Stimulated activated naive CD8-positive, alpha-beta T cell treated with anti-CD3 and anti-CD28 coated beads, Interleukin-15, amount 100 ng/mL, for 72 hours (primary cell): Measurements from ENCODE around the gene EFCAB11.
A peak's percentile ranks its signal among the peaks of the same experiment; 100 is the strongest.

Source experiments
- ATAC-seq: fragments of 150-1000 bp; cut with Tn5 transposase; 2 replicates; pipeline ENCODE4 v1.10.0; 2021; ENCODE audit warnings: mild to moderate bottlenecking, moderate library complexity
- DNase-seq, 2 donors: peaks; one replicate each; pipeline ENCODE4 v3.0.0; 2021 to 2022
- H3K27ac Mint-ChIP-seq, 2 donors: one replicate each; pipeline ENCODE4 v1.8.0; 2022; ENCODE audit warnings: mild to moderate bottlenecking in 2 of 2, mixed read lengths in 2 of 2, moderate library complexity in 2 of 2
- H3K27me3 Mint-ChIP-seq: one replicate; pipeline ENCODE4 v1.8.0; 2022; ENCODE audit warnings: mixed read lengths
- H3K4me1 Mint-ChIP-seq: one replicate; pipeline ENCODE4 v1.8.0; 2022; ENCODE audit warnings: mild to moderate bottlenecking, mixed read lengths
- H3K4me3 Mint-ChIP-seq, 2 donors: one replicate each; pipeline ENCODE4 v1.8.0; 2022; ENCODE audit warnings: mild to moderate bottlenecking in 2 of 2, mixed read lengths in 2 of 2, moderate library complexity in 1 of 2
- H3K9me3 Mint-ChIP-seq, 2 donors: one replicate each; pipeline ENCODE4 v1.8.0; 2022; ENCODE audit warnings: mixed read lengths in 2 of 2

EFCAB11 gene

DNA sequence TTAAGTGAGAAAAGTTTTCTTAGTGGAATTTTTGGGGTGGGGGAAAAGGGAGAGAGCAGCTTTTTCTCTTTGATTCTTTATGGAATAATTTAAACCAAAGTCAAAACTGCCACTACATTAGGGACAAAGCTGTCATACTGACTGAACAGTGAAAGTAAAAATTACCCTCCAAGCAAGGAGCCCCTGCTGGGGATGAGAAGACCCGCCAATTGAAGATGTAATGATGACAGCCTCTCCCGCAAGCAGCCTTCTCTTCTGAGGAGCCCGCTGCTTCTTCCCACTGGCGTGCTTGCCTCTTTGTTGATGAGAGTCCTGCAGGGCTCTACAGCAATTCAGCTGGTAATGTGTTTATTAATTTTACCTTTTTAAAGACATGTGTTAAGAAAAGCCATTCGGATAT lies 151.0 kb downstream of the EFCAB11 start:
- Mint-ChIP-seq H3K9me3 (no peaks in the 10 kb centered on the region), H3K4me1 (no peaks in the 10 kb centered on the region), H3K27ac (no peak overlapping the region), H3K27me3 (no peaks in the 10 kb centered on the region), H3K4me3 (no peak overlapping the region)
- DNase-seq, result no peak
- ATAC-seq, result no peak

DNA sequence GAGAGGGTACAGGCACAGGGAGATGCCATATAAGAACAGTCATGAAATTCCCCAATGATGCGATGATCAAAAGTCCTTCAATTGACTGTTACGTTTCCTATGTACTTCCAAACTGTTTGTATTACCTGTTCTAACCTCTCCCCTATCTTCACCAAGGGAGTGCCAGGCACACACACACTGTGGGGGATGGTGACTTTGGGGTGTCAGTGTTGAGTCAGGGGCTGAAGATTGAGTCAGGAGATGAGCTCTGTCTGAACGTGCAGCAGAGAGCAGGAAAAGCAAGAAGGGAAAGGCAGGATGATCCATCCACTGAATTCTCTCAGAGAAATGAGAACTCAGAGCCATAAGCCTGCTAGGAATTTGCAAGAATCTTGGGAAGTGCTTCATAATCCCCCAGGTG lies 153.4 kb downstream of the EFCAB11 start:
- Mint-ChIP-seq H3K4me3 (no peak overlapping the region), H3K9me3 (no peaks in the 10 kb centered on the region), H3K4me1 (no peaks in the 10 kb centered on the region), H3K27me3 (no peaks in the 10 kb centered on the region), H3K27ac (no peak overlapping the region)
- DNase-seq, result no peak
- no peak for ATAC-seq

DNA sequence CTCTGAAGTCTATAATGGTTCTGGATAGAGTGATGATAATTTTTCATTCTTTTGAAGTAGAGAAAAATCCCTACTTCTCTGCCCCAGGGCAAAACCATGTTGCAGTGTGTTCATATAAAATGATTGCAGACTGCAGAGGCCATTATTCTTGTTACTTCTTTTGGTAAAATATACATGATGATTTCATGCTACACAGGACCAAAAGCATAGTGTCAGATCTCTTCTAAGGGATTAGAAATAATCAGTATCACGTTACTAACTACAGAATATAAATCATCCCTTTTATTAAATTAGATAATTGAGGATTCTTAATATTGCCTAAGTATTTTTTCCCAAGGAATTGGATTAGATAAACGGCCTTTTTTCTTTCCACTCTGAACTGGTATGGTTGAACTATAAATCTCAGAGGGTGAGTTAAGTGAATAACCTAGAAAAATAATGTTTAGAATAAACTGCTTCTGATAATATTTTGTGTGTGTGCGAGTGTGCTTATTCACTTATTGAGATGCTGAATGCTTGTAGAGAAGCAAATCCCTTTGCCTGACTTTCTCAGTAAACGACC lies 156.2 kb downstream of the EFCAB11 start:
- no peak for ATAC-seq
- H3K27me3 Mint-ChIP-seq, result no peaks in the 10 kb centered on the region
- DNase-seq, result no peak
- H3K4me1 Mint-ChIP-seq, result no peaks in the 10 kb centered on the region
- no peak overlapping the region for H3K27ac Mint-ChIP-seq
- no peaks in the 10 kb centered on the region for H3K9me3 Mint-ChIP-seq
- H3K4me3 Mint-ChIP-seq, result no peak overlapping the region

DNA sequence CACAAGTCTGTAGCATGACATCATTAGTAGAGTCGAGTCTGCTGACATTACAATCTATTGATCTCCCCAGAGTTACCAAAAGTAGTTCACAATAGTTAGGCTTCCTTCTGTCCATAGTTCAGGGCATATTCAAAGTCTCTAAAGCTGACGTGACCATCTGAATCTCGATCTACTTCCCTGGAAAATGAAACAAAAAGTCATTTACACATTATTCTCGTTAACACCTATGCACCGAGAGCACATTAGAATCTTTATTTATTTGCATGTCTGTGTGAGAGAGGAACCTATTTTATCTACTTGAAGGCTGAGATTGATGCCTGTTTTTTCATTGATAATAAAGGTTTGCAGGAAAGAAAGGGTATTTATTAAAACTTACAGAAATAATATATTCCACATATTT lies 157.4 kb downstream of the EFCAB11 start:
- H3K4me3 Mint-ChIP-seq, result no peak overlapping the region
- no peak for ATAC-seq

DNA sequence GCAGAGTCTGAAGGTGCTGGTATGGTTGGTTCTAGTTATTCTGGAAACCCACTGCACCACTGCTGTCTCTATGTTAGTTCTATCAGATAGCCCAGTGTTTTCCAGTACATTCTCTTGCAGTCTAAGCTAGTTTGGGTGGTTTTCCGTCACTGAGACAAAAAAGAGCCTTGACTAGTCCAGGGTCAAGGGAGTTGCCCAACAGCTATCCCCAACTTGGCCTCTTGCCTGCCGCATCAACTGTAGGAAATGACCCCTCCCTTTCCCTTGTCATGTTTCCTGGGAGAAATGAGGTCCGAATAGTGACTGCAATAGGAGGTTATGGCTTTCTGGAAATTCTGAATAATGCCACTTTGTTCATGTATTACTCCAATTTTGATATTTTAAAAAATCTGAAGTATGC lies 160.4 kb downstream of the EFCAB11 start:
- DNase-seq, result no peak
- no peak for ATAC-seq
- Mint-ChIP-seq H3K27me3 (no peaks in the 10 kb centered on the region), H3K4me1 (no peaks in the 10 kb centered on the region), H3K27ac (no peak overlapping the region), H3K4me3 (no peak overlapping the region), H3K9me3 (no peaks in the 10 kb centered on the region)

More for the DNA sequence above, 157.4 kb downstream of the EFCAB11 start:
- no peak for DNase-seq
- H3K27ac Mint-ChIP-seq, result no peak overlapping the region
- H3K27me3 Mint-ChIP-seq, result no peaks in the 10 kb centered on the region
- H3K4me1 Mint-ChIP-seq, result no peaks in the 10 kb centered on the region
- no peaks in the 10 kb centered on the region for H3K9me3 Mint-ChIP-seq

DNA sequence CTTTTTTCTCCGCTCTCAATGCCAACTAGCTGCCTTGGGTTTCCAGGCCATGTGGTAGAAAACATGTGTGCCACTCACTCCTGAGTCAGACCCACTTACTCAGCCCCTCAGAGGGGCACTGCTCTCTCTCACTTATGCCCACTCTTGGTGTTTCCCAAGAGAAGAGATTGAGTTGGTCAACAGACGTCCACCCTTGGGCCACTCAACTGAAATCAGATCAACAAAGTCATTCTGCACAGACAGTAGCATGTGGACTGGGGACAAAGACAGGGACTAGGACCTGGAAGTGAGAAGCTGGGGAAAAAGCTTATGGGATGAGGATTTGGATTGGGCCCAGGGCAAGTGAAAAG lies 161.2 kb downstream of the EFCAB11 start:
- Mint-ChIP-seq H3K4me1 (no peaks in the 10 kb centered on the region), H3K4me3 (no peak overlapping the region), H3K9me3 (no peaks in the 10 kb centered on the region), H3K27me3 (no peaks in the 10 kb centered on the region), H3K27ac (no peak overlapping the region)
- DNase-seq (no peak), ATAC-seq (no peak)

DNA sequence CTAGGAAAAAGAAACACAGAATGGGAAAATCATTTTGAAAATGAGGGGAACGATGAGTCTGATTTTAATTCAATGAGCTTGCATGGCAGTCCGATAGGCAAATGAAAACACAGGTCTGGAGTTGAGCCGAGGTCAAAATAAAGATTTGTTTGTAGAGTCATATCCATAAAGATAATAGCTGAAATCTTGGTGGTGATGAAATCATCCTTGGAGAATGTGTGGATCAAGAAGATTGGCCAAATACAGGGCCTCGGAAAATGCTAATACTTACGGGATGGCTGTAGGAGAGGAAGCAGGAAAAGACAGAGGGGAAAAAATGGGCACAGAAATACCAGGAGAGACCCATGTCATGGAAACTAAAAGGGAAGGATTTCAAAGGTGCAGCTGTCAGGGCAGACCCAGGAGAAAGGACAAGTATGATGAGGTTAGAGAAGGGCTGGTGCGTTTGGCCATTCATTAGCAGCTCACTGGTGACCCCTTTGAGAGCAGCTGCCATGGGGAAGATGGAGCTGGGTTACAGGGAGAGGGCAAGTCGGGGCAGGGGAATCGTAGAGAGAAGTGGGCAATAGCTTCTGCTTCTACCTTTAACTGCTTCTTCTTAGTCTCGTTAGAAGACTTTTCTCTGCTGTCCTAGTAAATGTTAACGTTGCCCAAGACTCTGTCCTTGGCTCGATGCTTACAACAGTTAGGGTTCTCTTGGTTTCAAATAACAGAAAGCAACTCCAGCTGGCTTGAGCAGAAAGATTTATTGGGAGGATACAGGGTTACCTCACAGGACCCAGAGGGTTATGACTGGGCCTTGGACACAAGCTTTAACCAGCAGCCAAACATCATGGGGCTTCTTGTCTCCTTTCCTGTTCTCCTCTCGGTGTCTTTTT lies 161.8 kb downstream of the EFCAB11 start:
- Mint-ChIP-seq H3K4me1 (no peaks in the 10 kb centered on the region), H3K4me3 (no peak overlapping the region), H3K27ac (no peak overlapping the region), H3K27me3 (no peaks in the 10 kb centered on the region), H3K9me3 (no peaks in the 10 kb centered on the region)
- no peak for ATAC-seq
- no peak for DNase-seq

DNA sequence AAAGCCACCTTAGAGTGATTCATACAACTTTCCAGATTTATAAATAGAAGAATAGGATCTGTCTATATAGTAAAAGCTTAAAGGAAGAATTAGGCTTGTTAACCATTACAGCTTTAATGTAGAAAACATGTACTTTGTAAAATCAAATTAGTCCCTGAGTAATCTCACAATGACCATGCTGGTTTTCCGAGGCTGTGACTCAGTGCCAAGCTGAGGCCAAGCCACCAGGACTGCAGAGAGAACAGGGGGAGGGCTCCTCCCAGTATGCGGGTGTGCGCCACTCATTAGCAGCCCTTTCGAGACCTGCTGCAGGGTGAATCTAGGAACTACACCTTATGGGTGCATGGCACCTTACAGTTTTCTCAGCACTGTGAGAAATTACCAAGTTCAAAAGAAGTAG lies 167.0 kb downstream of the EFCAB11 start:
- ATAC-seq (no peak), DNase-seq (no peak)
- Mint-ChIP-seq H3K27me3 (no peaks in the 10 kb centered on the region), H3K9me3 (no peaks in the 10 kb centered on the region), H3K27ac (no peak overlapping the region), H3K4me1 (no peaks in the 10 kb centered on the region), H3K4me3 (no peak overlapping the region)

DNA sequence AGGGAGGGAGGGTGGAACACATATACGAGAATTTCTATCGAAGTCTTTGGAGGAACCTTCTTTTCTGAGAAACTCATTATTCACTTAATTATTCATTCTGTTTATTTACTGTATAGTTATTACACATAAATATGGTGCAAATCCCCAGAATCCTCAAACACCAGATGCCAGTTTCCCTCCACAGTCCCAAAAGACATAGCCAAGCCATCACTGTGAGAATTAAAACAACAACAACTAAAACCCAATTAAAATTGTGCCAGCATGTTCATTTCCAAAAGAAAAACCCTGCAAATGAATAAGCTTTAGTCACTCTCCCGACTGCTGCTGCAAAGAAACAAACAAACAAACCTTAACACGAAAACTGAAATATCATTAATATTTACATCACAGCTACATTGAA lies 173.5 kb downstream of the EFCAB11 start:
- H3K4me1 Mint-ChIP-seq, result no peaks in the 10 kb centered on the region
- H3K9me3 Mint-ChIP-seq, result no peaks in the 10 kb centered on the region
- no peak overlapping the region for H3K4me3 Mint-ChIP-seq
- H3K27me3 Mint-ChIP-seq, result no peaks in the 10 kb centered on the region
- DNase-seq, result no peak
- no peak for ATAC-seq
- H3K27ac Mint-ChIP-seq, result no peak overlapping the region

DNA sequence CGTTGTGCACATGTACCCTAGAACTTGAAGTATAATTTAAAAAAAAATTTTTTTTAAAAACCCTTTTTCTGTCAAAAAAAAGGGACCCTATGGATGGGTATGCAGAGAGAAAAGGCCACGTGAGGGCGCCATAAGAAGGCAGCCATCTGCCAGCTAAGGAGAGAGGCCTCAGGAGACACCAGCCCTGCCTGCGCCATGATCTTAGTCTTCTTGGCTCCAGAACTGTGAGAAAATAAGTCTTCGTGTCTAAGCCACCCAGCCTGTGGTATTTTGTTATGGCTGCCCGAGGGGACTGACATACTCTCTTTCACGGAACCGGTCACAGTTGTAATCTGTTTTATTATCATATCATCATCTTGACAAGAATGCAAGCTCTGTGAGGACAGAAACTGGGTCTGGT lies 174.8 kb downstream of the EFCAB11 start:
- Mint-ChIP-seq H3K9me3 (no peaks in the 10 kb centered on the region), H3K4me1 (no peaks in the 10 kb centered on the region), H3K27me3 (no peaks in the 10 kb centered on the region), H3K4me3 (no peak overlapping the region), H3K27ac (no peak overlapping the region)
- ATAC-seq, result no peak
- DNase-seq, result no peak

DNA sequence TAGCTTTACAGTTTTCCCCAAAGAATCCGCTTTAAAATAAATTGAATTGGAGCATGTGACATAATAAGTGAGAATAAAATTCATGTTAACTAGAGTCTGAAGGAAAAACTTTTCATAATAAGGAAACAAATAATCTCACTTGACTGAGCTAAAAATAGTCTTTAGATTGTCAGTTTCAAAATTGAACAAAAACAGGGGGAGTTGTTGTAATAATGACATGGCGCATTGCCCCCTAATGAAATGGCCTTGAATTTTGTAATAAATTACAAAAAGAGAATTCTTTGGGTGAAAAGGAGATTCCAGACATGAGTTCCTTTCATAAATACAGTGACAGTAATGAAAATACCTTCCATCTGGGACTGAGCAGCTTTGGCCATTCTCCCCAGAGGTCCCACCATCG lies 178.6 kb downstream of the EFCAB11 start:
- Mint-ChIP-seq H3K27ac (no peak overlapping the region), H3K4me1 (peaks cover 30% of the 10 kb centered on the region), H3K4me3 (no peak overlapping the region), H3K9me3 (no peaks in the 10 kb centered on the region), H3K27me3 (peaks cover 9% of the 10 kb centered on the region)
- no peak for ATAC-seq
- no peak for DNase-seq

DNA sequence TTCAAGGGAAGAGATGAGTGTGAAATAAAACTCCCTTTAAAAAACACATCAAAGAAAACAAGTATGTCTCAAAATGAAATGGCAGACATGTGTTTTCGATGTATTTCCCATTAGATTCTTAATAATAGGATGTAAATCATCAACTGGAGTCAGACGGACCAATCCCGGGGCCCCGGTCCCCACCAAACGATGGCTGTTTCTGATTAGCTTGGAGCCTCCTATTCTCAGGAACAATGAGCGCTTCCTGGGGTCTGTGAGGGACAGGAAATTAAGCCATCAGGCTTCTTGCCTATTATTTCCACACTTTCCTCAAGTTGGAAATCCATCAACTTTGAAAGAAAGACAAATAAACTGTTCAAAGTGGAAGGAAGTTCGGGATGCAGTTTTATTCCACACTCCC lies 179.4 kb downstream of the EFCAB11 start:
- ATAC-seq, result no peak
- H3K9me3 Mint-ChIP-seq, result no peaks in the 10 kb centered on the region
- H3K27ac Mint-ChIP-seq, result no peak overlapping the region
- no peak overlapping the region for H3K4me3 Mint-ChIP-seq
- peaks cover 38% of the 10 kb centered on the region for H3K4me1 Mint-ChIP-seq
- no peak for DNase-seq
- peaks cover 9% of the 10 kb centered on the region for H3K27me3 Mint-ChIP-seq

DNA sequence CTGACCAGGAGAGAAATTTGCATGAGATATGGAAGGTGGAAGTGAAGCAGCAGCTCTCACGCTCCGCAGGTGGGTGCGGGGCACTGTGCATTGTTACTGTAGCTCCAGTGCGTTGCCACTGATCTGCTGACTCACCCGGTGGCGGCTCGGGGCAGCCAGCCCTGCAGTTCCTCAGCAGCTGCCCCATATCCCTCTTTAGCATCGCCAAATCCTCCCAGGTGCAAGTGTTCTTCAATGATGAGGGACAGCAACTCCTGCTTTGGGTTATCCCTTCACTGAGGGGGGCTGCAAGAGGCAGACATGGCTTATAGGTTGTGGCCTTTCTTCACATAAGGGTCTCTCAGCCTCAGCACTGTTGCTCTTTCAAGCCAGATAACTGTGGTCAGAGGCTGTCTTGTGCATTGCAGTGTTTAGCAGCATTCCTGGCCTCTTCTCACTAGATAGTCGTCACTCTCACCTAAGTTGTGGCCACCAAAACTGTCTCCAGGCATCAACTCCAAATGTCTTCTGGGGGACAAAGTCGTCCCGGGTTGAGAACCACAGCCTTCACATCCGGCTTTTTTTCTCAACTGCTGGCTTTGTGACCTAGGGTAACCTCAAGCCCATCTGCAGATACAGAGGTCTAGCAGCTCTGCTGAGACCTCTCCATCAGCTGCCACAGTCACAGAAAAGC lies 180.8 kb downstream of the EFCAB11 start:
- ATAC-seq, result peak; percentile 89
- no peaks in the 10 kb centered on the region for H3K9me3 Mint-ChIP-seq
- H3K4me1 Mint-ChIP-seq, result peaks cover 41% of the 10 kb centered on the region
- DNase-seq, result peak; percentile 44 to 71
- peak overlapping the region; percentile 50 to 64 for H3K4me3 Mint-ChIP-seq
- peaks cover 9% of the 10 kb centered on the region for H3K27me3 Mint-ChIP-seq
- H3K27ac Mint-ChIP-seq, result peak overlapping the region; percentile 27 to 64

DNA sequence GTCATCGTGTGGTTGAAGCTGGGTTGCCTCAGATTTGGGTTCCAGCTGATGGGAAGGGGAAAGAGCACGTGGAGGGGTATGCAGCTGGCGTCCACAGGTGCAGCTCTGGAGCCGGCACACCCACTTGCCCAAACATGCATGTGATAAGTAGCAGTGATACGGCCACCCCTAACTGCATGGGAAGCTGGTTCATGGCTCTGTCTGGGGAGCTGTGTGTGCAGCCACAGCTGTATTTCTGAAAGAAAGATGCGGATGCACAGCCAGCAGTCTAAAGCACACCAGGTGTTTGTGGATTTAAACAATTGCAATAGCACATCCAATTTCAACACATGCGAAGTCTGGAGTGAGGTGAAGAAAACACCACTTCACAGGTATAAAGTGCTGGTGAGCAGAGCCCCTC lies 181.4 kb downstream of the EFCAB11 start:
- peak overlapping the region; percentile 50 to 64 for H3K4me3 Mint-ChIP-seq
- peak; percentile 13 for ATAC-seq
- H3K27ac Mint-ChIP-seq, result peak overlapping the region in 1 of 2 donors; percentile 27
- H3K4me1 Mint-ChIP-seq, result peaks cover 41% of the 10 kb centered on the region
- no peak for DNase-seq
- H3K27me3 Mint-ChIP-seq, result peaks cover 9% of the 10 kb centered on the region
- H3K9me3 Mint-ChIP-seq, result no peaks in the 10 kb centered on the region

DNA sequence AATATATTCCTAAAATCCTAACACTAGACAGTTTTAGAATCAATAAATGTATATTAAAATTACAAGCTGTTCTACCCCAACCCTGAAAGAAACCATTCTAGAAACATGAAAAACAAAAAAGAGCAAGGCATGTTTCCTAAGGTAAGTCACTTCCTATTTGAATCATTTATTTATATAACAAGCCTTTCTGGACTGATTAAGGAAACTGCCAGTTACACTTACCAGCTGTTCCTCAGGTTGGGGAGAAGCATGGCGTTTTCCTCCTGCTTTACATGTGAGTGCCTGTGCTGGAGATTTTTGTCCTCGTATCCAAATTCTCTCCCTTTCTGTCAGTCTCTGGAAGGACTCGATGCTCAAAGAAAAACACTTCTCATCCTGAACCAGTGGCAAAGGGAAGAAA lies 183.3 kb downstream of the EFCAB11 start:
- Mint-ChIP-seq H3K27ac (peak overlapping the region in 1 of 2 donors; percentile 33), H3K27me3 (peaks cover 9% of the 10 kb centered on the region), H3K9me3 (peaks cover 0 to 4% of the 10 kb centered on the region in 2 donors), H3K4me3 (no peak overlapping the region), H3K4me1 (peaks cover 59% of the 10 kb centered on the region)
- ATAC-seq, result no peak
- no peak for DNase-seq

DNA sequence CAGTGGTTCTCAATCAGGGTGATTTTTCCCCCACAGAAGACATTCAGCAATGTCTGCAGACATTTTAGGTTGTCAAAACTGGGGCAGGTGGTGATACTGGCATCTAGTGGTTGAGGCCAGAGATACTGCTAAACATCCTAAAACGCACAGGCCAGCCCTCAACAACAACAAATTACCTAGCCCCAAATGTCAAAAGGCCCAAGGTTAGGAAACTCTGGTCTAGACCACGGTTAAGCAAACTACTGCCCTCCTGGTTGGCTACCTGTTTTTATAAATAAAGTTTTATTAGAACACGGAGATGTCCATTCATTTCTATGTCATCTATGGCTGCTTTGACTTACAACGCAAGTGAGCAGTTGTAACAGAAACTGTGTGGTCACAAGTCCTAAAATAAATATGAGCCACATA lies 186.7 kb downstream of the EFCAB11 start:
- Mint-ChIP-seq H3K4me1 (peaks cover 61% of the 10 kb centered on the region), H3K9me3 (peaks cover 0 to 10% of the 10 kb centered on the region in 2 donors), H3K4me3 (peak overlapping the region; percentile 75 to 77), H3K27me3 (peaks cover 9% of the 10 kb centered on the region), H3K27ac (peak overlapping the region; percentile 95)
- DNase-seq (peak; percentile 62 to 77), ATAC-seq (peak; percentile 94)
